ENCODE results near the gene CDC5L. TPM values are rescaled to one million over a fixed set of nuclear protein-coding genes. Genes with fewer than 3 reads are reported as not detected.

Gene CDC5L
- total RNA-seq, 1 experiment from 2014 or later = 24.6 TPM

DNA sequence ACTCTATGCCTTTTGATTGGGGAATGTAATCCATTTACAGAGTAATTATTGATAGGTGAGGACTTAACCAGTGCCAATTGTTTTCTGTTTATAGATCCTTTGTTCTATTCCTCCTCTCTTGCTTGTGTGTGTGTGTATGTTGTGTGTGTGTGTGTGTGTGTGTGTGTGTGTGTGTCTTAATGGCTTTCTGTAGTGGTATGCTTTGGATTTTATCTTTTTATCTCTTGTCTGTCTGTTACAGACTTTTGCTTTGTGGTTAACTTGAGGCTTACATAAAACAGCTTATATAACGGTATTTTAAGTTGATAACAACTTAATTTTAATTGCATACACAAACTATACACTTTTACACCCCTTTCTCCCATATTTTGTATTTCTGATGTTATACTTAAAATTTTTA lies 54.7 kb downstream of the CDC5L start:
- CTCF ChIA-PET = no interaction called here
- Histone ChIP-seq H3K4me3 (replicated peaks in 1 of 2; ENCODE audit: low read depth in 1 of 2, low read length in 2 of 2) (no peak overlapping the region), H3K36me3 (ENCODE audit: control insufficient read depth in 1 of 2, insufficient read depth in 2 of 2, low read length in 2 of 2) (peaks cover 2 to 3% of the 10 kb centered on the region in 2 experiments; a peak in 2 of 4 replicates), H3K9me2 (ENCODE audit: insufficient read depth) (no peaks in the 10 kb centered on the region), H3K27ac (ENCODE audit: low read depth, low read length) (no peak overlapping the region), H3K79me2 (ENCODE audit: insufficient read depth, low read length) (peaks cover 19% of the 10 kb centered on the region), H3K27me3 (ENCODE audit: insufficient read depth, low read length) (no peaks in the 10 kb centered on the region), H2AFZ (ENCODE audit: low read depth, low read length, poor library complexity, severe bottlenecking) (no peak overlapping the region), H3K9ac (ENCODE audit: low read length) (no peak overlapping the region), H3K4me1 (ENCODE audit: control insufficient read depth in 1 of 2, insufficient read depth in 2 of 2, low read length in 2 of 2) (no peaks in the 10 kb centered on the region), H4K20me1 (ENCODE audit: insufficient read depth) (no peaks in the 10 kb centered on the region; the same call in 1 of the 2 replicates), H3K9me3 (ENCODE audit: control insufficient read depth in 1 of 2, insufficient read depth in 1 of 2, low read depth in 1 of 2, low read length in 2 of 2) (peaks cover 0 to 6% of the 10 kb centered on the region in 2 experiments; a peak in 1 of 4 replicates), H3K4me2 (ENCODE audit: low read length) (no peak overlapping the region)
- BruUV-seq (replicated peaks) = no TSS peak
- no peak for TF ChIP-seq YY1 (IDR thresholded peaks at IDR 0.05; ENCODE audit: extremely low read depth, insufficient replicate concordance, low read depth, low read length)
- no peak for TF ChIP-seq SP1 (IDR thresholded peaks at IDR 0.05; ENCODE audit: low read depth)
- no peak for TF ChIP-seq EGR1 (IDR thresholded peaks at IDR 0.05; ENCODE audit: low read depth)
- TF ChIP-seq, protein P1, sequence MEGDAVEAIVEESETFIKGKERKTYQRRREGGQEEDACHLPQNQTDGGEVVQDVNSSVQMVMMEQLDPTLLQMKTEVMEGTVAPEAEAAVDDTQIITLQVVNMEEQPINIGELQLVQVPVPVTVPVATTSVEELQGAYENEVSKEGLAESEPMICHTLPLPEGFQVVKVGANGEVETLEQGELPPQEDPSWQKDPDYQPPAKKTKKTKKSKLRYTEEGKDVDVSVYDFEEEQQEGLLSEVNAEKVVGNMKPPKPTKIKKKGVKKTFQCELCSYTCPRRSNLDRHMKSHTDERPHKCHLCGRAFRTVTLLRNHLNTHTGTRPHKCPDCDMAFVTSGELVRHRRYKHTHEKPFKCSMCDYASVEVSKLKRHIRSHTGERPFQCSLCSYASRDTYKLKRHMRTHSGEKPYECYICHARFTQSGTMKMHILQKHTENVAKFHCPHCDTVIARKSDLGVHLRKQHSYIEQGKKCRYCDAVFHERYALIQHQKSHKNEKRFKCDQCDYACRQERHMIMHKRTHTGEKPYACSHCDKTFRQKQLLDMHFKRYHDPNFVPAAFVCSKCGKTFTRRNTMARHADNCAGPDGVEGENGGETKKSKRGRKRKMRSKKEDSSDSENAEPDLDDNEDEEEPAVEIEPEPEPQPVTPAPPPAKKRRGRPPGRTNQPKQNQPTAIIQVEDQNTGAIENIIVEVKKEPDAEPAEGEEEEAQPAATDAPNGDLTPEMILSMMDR (IDR thresholded peaks at IDR 0.05 in 2 of 3, conservative IDR thresholded peaks at IDR 0.05 in 1 of 3; ENCODE audit: borderline replicate concordance in 1 of 3, insufficient read depth in 1 of 3, low read depth in 2 of 3, low read length in 2 of 3) = no peak
- no peak for TF ChIP-seq ELF1 (IDR thresholded peaks at IDR 0.05; ENCODE audit: borderline replicate concordance, low read depth)
- no peak for TF ChIP-seq ZBTB33 (IDR thresholded peaks at IDR 0.05; ENCODE audit: extremely low read depth, insufficient replicate concordance, low read length)
- TF ChIP-seq JUND (IDR thresholded peaks at IDR 0.05) = no peak
- TF ChIP-seq CEBPB (IDR thresholded peaks at IDR 0.05; ENCODE audit: low read depth) = no peak
- TF ChIP-seq, protein P2, sequence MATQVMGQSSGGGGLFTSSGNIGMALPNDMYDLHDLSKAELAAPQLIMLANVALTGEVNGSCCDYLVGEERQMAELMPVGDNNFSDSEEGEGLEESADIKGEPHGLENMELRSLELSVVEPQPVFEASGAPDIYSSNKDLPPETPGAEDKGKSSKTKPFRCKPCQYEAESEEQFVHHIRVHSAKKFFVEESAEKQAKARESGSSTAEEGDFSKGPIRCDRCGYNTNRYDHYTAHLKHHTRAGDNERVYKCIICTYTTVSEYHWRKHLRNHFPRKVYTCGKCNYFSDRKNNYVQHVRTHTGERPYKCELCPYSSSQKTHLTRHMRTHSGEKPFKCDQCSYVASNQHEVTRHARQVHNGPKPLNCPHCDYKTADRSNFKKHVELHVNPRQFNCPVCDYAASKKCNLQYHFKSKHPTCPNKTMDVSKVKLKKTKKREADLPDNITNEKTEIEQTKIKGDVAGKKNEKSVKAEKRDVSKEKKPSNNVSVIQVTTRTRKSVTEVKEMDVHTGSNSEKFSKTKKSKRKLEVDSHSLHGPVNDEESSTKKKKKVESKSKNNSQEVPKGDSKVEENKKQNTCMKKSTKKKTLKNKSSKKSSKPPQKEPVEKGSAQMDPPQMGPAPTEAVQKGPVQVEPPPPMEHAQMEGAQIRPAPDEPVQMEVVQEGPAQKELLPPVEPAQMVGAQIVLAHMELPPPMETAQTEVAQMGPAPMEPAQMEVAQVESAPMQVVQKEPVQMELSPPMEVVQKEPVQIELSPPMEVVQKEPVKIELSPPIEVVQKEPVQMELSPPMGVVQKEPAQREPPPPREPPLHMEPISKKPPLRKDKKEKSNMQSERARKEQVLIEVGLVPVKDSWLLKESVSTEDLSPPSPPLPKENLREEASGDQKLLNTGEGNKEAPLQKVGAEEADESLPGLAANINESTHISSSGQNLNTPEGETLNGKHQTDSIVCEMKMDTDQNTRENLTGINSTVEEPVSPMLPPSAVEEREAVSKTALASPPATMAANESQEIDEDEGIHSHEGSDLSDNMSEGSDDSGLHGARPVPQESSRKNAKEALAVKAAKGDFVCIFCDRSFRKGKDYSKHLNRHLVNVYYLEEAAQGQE (IDR thresholded peaks at IDR 0.05; ENCODE audit: low read depth) = no peak
- intact Hi-C loops (cut with micrococcal nuclease) = no loop called here
- DNase-seq (ENCODE audit: low read depth, low spot score) (no peak), ATAC-seq (no peak)
- POLR2A ChIA-PET = no interaction called here
- RAD21 ChIA-PET (ENCODE audit: low non-redundant PET in 1 of 2, low total read pairs in 2 of 2, uncharacterized antibody in 2 of 2, unreplicated experiment in 2 of 2) = no interaction called here
